Measurements from ENCODE around the gene CORIN.
A peak's percentile ranks its signal among the peaks of the same experiment; 100 is the strongest.

Gene CORIN

GRCh38 chr4:47662975-47663374 is 174.9 kb downstream of the CORIN start:
- intact Hi-C loops (cut with DNase I), result no loop called here
- DNase-seq, result peak in 1 of 42 donors; percentile 50

- no peak for DNase-seq
- intact Hi-C loops (cut with DNase I), result no loop called here
Measured at GRCh38 chr4:47661741-47662140, 176.1 kb downstream of the CORIN start.

- DNase-seq, result no peak
- intact Hi-C loops (cut with DNase I), result no loop called here
Measured at GRCh38 chr4:47659342-47659741, 178.5 kb downstream of the CORIN start.

DNA sequence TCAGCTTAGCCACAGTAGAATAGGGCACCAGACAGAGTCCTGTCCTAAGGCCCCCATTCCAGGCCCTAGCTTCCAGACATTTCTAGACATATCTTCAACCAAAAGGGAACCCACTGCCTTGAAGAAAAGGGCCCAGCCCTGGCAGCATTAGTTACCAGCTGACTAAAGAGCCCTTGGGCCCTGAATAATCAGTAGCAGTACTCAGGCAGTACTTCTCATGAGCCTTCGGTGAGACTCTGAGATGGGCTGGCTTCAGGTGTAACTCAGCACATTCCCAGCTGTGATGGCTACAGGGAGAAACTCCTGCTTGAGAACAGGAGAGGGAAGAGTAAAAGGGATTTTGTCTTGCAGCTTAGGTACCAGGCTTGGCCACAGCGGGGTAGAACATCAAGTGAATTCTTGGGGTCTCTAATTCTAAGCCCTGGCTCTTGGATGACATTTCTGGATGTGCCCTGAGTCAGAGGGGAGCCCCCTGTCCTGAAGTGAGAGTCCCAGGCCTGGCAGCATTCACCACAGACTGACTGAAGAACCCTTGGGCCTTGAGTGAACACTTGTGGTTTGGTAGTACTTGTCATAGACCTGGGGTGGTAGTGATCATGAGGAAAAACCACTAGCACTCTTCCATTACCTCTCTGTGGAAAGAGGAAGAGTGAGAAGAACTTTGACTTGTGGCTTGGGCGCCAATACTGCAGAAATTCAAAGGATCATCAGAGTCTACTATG is 182.7 kb downstream of the CORIN start:
- intact Hi-C loops (cut with DNase I), result no loop called here
- no peak for DNase-seq

GRCh38 chr4:47652092-47652491 is 185.8 kb downstream of the CORIN start:
- no peak for DNase-seq
- intact Hi-C loops (cut with DNase I), result no loop called here

- no peak for DNase-seq
- intact Hi-C loops (cut with DNase I), result no loop called here
Measured at GRCh38 chr4:47651231-47651630, 186.6 kb downstream of the CORIN start.

DNA sequence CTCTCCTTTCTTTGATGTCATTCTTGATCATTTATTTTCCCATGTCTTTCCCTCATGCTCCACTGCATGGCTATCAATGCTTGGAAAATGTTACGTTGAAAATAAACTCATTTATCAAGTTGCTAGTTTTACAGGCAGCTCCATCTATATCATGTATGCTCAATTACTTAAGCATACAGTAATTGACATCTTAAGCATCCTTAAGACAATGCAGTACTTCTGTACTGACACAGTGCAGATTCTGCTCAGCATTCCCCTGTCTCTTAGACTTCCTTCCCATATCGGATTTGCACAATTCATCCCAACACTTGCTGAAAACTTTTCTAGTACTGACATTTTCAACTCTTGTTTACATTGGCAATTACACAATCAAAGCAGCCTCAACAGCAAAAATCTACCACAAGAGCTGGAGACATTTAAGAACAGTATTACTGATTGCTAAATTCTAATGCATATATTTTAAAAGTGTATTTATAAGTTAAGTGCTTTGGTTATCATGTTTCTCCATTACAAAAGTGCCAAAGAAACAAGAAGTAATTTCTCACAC is 187.2 kb downstream of the CORIN start:
- intact Hi-C loops (cut with DNase I), result no loop called here
- no peak for DNase-seq

GRCh38 chr4:47647544-47647943 is 190.3 kb downstream of the CORIN start:
- DNase-seq, result no peak
- intact Hi-C loops (cut with DNase I), result no loop called here

DNA sequence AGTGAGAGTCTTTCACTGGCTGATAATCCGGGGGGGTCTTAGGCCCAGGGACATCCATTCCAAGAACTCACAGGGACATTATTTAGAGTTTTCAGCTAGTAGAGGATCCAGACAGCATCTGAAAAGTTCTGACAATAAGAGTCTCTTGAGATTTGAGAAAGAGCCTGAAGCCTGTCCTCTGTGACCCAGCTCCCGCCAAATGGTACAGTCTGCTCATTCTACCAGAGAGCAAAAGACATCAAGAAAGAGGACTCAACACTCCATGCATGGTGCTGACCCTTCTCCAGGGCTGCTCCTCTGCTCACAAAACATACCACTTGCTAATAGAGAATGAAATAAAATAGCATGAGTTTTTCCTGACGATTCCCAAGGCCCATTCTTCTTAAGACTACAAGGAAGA is 190.8 kb downstream of the CORIN start:
- intact Hi-C loops (cut with DNase I), result no loop called here

GRCh38 chr4:47646372-47646771 is 191.5 kb downstream of the CORIN start:
- no peak for DNase-seq

More for the DNA sequence above, 190.8 kb downstream of the CORIN start:
- no peak for DNase-seq

DNA sequence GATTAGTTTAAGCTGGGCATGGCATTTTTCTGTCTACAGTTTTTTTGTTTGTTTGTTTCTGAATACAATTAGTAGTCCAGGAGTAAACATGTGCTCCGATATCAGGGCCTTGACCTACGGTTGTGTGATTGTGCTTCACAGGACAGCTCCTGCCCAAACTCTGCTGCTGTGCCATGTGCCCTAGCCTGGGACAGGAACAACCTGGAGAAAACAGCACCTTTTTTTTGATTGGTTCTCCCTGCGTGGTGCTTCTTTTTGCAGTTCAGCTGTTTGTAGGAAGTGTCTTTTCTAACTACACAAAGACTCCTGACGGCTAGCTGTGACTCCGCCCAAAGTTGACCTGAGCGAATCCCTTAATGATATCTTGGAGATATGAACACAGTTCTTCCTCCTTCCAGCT is 194.0 kb downstream of the CORIN start:
- intact Hi-C loops (cut with DNase I), result no loop called here
- DNase-seq, result no peak

More at GRCh38 chr4:47646372-47646771, 191.5 kb downstream of the CORIN start:
- intact Hi-C loops (cut with DNase I), result no loop called here

DNA sequence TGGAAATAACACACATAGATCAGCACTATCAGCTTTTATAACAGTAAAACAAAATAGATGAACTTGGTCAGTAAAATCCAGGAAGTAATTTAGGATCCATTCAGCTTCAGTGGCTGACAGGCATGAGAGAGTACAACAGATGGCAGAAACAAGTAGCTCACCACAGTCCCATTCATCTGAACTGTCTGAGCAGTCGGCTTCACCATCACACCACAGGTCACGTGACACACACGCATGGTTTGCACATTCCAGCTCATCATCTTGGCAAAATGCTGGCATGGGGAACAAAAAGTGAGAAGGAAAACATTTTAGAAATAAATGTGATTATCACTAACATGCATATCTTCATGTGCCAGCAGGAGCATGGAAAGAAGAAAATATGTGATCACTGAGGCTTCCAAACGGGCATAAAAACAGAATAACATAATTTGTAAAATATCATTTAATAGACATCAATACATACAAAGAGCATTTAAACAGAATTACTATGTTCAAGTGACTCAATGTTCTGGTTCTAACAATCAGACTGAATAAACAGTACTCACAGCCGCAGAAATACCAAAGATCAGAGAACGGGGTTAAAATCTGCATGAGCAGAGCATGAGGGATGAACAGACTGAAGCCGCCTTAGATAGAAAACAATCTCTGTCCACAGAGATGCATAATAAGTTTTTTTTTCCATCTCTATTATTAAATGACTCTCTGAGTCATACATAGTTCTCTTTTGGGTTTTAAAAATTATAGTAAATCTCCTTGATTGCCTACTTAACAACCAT is 194.7 kb downstream of the CORIN start:
- peak in 29 of 42 donors; percentile 2 to 59 (median 32) for DNase-seq
- intact Hi-C loops (cut with DNase I), result no loop called here

GRCh38 chr4:47642191-47642830 is 195.6 kb downstream of the CORIN start:
- intact Hi-C loops (cut with DNase I), result no loop called here
- no peak for DNase-seq

GRCh38 chr4:47641755-47642154 is 196.1 kb downstream of the CORIN start:
- no peak for DNase-seq
- intact Hi-C loops (cut with DNase I), result no loop called here

DNA sequence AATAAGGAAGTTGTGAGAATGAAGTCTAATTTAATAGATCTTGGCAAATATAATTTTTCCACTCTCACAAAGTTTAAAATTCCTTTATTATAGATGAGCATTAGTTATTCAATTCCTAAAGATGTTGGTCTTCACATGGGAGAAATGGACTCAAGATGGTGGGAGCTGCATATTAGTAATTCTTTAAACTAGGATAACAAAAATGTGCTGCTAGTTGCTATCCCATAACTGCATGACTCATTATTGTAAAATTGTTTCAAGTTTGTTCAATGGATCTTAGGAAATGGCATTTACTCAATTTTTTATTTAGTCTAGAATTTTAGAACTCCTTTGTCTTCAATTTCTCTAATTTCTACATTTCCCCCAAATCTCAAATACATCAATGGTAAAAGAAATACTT is 197.0 kb downstream of the CORIN start:
- intact Hi-C loops (cut with DNase I), result no loop called here

GRCh38 chr4:47639531-47639930 is 198.3 kb downstream of the CORIN start:
- no peak for DNase-seq
- intact Hi-C loops (cut with DNase I), result no loop called here

More for the DNA sequence above, 197.0 kb downstream of the CORIN start:
- DNase-seq, result no peak

- intact Hi-C loops (cut with DNase I), result no loop called here
- no peak for DNase-seq
Measured at GRCh38 chr4:47631161-47631560, 206.7 kb downstream of the CORIN start.

DNA sequence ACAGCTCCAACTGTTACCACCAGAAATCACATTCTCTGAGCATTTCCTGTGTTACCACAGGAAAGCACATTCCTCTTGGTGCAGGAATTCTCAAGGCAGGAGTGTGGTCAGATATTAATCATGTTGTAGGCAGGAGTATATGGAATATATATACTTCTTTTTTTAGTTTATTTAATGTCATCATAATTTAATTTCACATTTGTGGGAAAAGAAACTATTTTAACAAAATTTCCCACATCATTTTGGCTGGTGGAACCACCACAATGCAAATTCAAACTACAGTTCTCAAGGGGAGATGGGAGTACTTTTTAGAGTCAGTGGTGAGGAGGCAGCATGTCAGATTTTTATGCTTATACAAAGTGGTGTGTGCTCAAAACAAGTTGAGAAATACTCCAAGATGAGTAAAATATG is 213.8 kb downstream of the CORIN start:
- intact Hi-C loops (cut with DNase I), result no loop called here

GRCh38 chr4:47621181-47621580 is 216.7 kb downstream of the CORIN start:
- no peak for DNase-seq
- intact Hi-C loops (cut with DNase I), result no loop called here

More for the DNA sequence above, 213.8 kb downstream of the CORIN start:
- DNase-seq, result no peak

DNA sequence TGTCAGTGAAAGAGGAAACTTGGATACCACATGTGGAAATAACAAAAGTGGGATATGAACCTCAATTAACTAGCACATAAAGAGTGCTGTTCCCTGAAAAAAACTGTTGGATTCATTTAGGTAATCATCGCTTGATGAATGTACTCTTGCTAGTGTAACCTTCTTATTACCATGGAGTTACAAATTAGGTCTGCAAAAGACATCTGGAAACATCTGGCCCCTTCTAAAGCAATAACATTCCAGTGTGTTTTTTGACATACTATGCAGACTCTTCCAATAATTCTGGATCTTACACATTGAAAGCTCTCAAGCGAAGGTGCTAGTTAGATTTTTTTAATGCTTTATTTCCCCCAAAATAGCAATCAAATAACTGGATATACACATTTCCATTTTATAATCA is 218.2 kb downstream of the CORIN start:
- DNase-seq, result no peak
- intact Hi-C loops (cut with DNase I), result no loop called here

Data from head of caudate nucleus (tissue), 42 donors.